Hematopoietic multipotent progenitor cell treated with erythropoietin and hydrocortisone succinate and interleukin-3 and kit ligand, for 8 days (in vitro differentiated cells): Measurements from ENCODE around the gene CHMP4B.
"Not testable (repeated sequence)": the region's sequence is repeated elsewhere in the genome, so short reads cannot be mapped to it uniquely, and the experiment has no call there.

ENCODE experiments used
- DNase-seq: peaks from one replicate; pipeline ENCODE4 v3.0.0-alpha.2; 2015

The CHMP4B gene

GRCh38 chr20:33790566-33790965 lies 20.6 kb upstream of the CHMP4B start:
- no peak for DNase-seq

GRCh38 chr20:33791021-33791420 lies 20.1 kb upstream of the CHMP4B start:
- DNase-seq, result no peak

GRCh38 chr20:33791540-33791939 lies 19.6 kb upstream of the CHMP4B start:
- DNase-seq, result no peak

GRCh38 chr20:33791959-33792597 lies 19.1 kb upstream of the CHMP4B start:
- peak; percentile 47 for DNase-seq

- not testable (repeated sequence) for DNase-seq
Observed at GRCh38 chr20:33792598-33792989, 18.6 kb upstream of the CHMP4B start.

GRCh38 chr20:33793011-33793931 lies 17.9 kb upstream of the CHMP4B start:
- no peak for DNase-seq

- no peak for DNase-seq
Observed at GRCh38 chr20:33796263-33796906, 14.8 kb upstream of the CHMP4B start.

- DNase-seq, result no peak
Observed at GRCh38 chr20:33796907-33797544, 14.1 kb upstream of the CHMP4B start.

- no peak for DNase-seq
Observed at GRCh38 chr20:33798444-33798843, 12.7 kb upstream of the CHMP4B start.

GRCh38 chr20:33803921-33804337 lies 7.2 kb upstream of the CHMP4B start:
- no peak for DNase-seq

- DNase-seq, result no peak
Observed at GRCh38 chr20:33808388-33808787, 2.8 kb upstream of the CHMP4B start.

- DNase-seq, result no peak
Observed at GRCh38 chr20:33810259-33810658, 889 bp upstream of the CHMP4B start.

GRCh38 chr20:33811776-33812151 lies 616 bp downstream of the CHMP4B start:
- DNase-seq, result peak; percentile 32

GRCh38 chr20:33812152-33812849 lies 1.2 kb downstream of the CHMP4B start:
- peak; percentile 31 for DNase-seq

- DNase-seq, result peak; percentile 46
Observed at GRCh38 chr20:33812908-33813462, 1.8 kb downstream of the CHMP4B start.

GRCh38 chr20:33814238-33814712 lies 3.1 kb downstream of the CHMP4B start:
- DNase-seq, result peak; percentile 29

- no peak for DNase-seq
Observed at GRCh38 chr20:33815671-33816070, 4.5 kb downstream of the CHMP4B start.

GRCh38 chr20:33816191-33816590 lies 5.0 kb downstream of the CHMP4B start:
- no peak for DNase-seq

- no peak for DNase-seq
Observed at GRCh38 chr20:33817411-33817810, 6.3 kb downstream of the CHMP4B start.

- no peak for DNase-seq
Observed at GRCh38 chr20:33819456-33819855, 8.3 kb downstream of the CHMP4B start.

- DNase-seq, result no peak
Observed at GRCh38 chr20:33820362-33820761, 9.2 kb downstream of the CHMP4B start.

GRCh38 chr20:33821270-33821836 lies 10.2 kb downstream of the CHMP4B start:
- DNase-seq, result no peak
